Stimulated activated CD4-positive, alpha-beta T cell treated with anti-CD3 and anti-CD28 coated beads, Interleukin-15, amount 100 ng/mL, for 1 hour (primary cell): Measurements from ENCODE around the gene FOXO3B.
"Not testable (repeated sequence)": the region's sequence is repeated elsewhere in the genome, so short reads cannot be mapped to it uniquely, and the experiment has no call there.

ENCODE experiments used
- DNase-seq, 2 donors: peaks; one replicate each; pipeline ENCODE4 v3.0.0-alpha.2; 2020; ENCODE audit warnings: low read depth in 1 of 2, low spot score in 1 of 2

FOXO3B gene

GRCh38 chr17:18681767-18682571 is at the start of gene FOXO3B:
FOXO3B (minus strand) TSS chr17:18682314; CDS start chr17:18681651, 663 bp downstream.
- DNase-seq = peak; percentile 10 to 42

- DNase-seq = not testable (repeated sequence)
Observed at GRCh38 chr17:18723509-18723908, 41.4 kb upstream of the FOXO3B start.

- DNase-seq = not testable (repeated sequence)
Observed at GRCh38 chr17:18722612-18723011, 40.5 kb upstream of the FOXO3B start.

GRCh38 chr17:18721775-18722547 is 39.8 kb upstream of the FOXO3B start:
- not testable (repeated sequence) for DNase-seq

- not testable (repeated sequence) for DNase-seq
Observed at GRCh38 chr17:18719428-18720110, 37.5 kb upstream of the FOXO3B start.

GRCh38 chr17:18718643-18719427 is 36.7 kb upstream of the FOXO3B start:
- not testable (repeated sequence) for DNase-seq

GRCh38 chr17:18712354-18712999 is 30.4 kb upstream of the FOXO3B start:
- peak; percentile 24 to 32 for DNase-seq

GRCh38 chr17:18708215-18708614 is 26.1 kb upstream of the FOXO3B start:
- not testable (repeated sequence) for DNase-seq

GRCh38 chr17:18705955-18706354 is 23.8 kb upstream of the FOXO3B start:
- DNase-seq = not testable (repeated sequence)

- not testable (repeated sequence) for DNase-seq
Observed at GRCh38 chr17:18698473-18699103, 16.5 kb upstream of the FOXO3B start.

- DNase-seq = not testable (repeated sequence)
Observed at GRCh38 chr17:18695143-18695542, 13.0 kb upstream of the FOXO3B start.

- DNase-seq = not testable (repeated sequence)
Observed at GRCh38 chr17:18682668-18683067, 554 bp upstream of the FOXO3B start.

- DNase-seq = not testable (repeated sequence)
Observed at GRCh38 chr17:18677381-18677780, 4.7 kb downstream of the FOXO3B start.

GRCh38 chr17:18676928-18677327 is 5.2 kb downstream of the FOXO3B start:
- not testable (repeated sequence) for DNase-seq

- not testable (repeated sequence) for DNase-seq
Observed at GRCh38 chr17:18672395-18673227, 9.5 kb downstream of the FOXO3B start.

GRCh38 chr17:18668625-18669024 is 13.5 kb downstream of the FOXO3B start:
- not testable (repeated sequence) for DNase-seq

GRCh38 chr17:18667535-18667934 is 14.6 kb downstream of the FOXO3B start:
- not testable (repeated sequence) for DNase-seq

GRCh38 chr17:18666326-18666725 is 15.8 kb downstream of the FOXO3B start:
- DNase-seq = not testable (repeated sequence)
